AG09309 (cell line): Measurements from ENCODE around the gene TMCO2.

Experiments
- DNase-seq: peaks from one replicate; pipeline ENCODE4 v3.0.0-alpha.2; 2010; ENCODE audit warnings: low read depth
- H3K4me3 ChIP-seq: 2 replicates; pipeline ENCODE4 v1.5.1; 2011; ENCODE audit warnings: mild to moderate bottlenecking, low read depth, low read length, moderate library complexity; ENCODE audit not compliant: control insufficient read depth
- TF ChIP-seq, protein P1 (sequence below): IDR thresholded peaks from 2 replicates; pipeline ENCODE4 v1.5.1; 2011; ENCODE audit warnings: mild to moderate bottlenecking, low read depth, low read length, inconsistent platforms; ENCODE audit not compliant: insufficient read depth, control insufficient read depth; ENCODE audit errors: missing control alignments

TMCO2 gene

GRCh38 chr1:40244138-40244744, 3.5 kb upstream of the TMCO2 start:
- no peak for DNase-seq
- no peak overlapping the region for H3K4me3 ChIP-seq
- TF ChIP-seq, protein P1, sequence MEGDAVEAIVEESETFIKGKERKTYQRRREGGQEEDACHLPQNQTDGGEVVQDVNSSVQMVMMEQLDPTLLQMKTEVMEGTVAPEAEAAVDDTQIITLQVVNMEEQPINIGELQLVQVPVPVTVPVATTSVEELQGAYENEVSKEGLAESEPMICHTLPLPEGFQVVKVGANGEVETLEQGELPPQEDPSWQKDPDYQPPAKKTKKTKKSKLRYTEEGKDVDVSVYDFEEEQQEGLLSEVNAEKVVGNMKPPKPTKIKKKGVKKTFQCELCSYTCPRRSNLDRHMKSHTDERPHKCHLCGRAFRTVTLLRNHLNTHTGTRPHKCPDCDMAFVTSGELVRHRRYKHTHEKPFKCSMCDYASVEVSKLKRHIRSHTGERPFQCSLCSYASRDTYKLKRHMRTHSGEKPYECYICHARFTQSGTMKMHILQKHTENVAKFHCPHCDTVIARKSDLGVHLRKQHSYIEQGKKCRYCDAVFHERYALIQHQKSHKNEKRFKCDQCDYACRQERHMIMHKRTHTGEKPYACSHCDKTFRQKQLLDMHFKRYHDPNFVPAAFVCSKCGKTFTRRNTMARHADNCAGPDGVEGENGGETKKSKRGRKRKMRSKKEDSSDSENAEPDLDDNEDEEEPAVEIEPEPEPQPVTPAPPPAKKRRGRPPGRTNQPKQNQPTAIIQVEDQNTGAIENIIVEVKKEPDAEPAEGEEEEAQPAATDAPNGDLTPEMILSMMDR = no peak

DNA sequence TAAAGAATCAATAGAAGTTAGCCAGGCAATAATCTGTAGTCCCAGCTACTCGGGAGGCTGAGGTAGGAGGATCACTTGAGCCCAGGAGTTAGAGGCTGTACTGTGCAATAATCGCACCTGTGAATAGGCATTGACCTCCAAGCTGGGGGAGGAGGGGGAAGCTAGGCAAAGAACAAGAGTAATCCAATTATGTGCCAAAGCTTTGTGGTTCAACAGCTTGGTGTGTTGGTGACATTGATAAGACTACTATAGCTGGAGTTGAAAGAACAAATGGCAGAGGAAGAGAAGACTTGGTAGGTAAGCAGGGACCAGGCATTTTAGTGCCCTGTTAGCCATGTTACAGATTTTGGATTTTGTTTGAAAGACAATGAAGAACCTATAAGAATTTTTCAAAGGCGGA, 2.1 kb upstream of the TMCO2 start:
- no peak overlapping the region for H3K4me3 ChIP-seq
- DNase-seq = no peak
- TF ChIP-seq, protein P1 = no peak

DNA sequence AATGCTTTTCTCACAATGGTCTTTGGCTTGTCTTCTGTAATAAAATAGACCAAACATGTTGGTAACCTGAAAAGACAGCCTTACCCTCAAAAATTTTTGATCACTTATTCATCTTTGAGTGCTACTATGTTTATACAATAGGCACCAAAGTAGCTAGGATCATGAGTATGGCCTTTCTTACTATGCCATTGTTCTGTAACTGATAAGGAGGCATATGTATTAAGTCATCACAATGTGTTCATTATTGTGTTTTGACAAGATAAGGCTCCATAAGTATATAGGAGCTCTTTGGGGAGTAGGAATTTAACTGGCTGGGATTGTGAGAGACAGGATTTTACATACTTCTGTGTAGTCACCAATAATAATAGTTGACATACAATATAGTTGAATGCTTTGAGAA, 675 bp downstream of the TMCO2 start:
- TF ChIP-seq, protein P1 = no peak
- no peak overlapping the region for H3K4me3 ChIP-seq
- DNase-seq = no peak

- DNase-seq = no peak
- TF ChIP-seq, protein P1 = no peak
- H3K4me3 ChIP-seq = no peak overlapping the region
Measured at GRCh38 chr1:40251456-40251855, 3.7 kb downstream of the TMCO2 start.

DNA sequence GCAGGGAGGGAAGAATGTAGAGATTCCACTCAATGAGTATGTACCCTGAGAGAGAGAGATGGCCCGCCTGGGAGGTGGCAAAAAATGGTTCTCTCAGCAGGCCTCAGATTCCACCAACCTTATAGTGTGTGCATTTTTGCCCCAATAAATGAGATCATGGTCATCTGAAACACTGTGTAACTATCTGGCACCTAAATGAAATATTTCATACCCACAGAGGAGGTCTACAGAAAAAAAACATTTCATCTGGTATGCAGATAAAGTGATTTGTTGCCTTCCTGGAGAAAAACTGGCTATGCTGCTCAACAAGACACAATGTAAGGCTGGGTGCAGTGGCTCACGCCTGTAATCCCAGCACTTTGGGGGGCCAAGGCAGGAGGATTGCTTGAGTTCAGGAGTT, 4.9 kb downstream of the TMCO2 start:
- TF ChIP-seq, protein P1 = no peak
- DNase-seq = no peak
- H3K4me3 ChIP-seq = no peak overlapping the region

GRCh38 chr1:40255231-40255630, 7.5 kb downstream of the TMCO2 start:
- TF ChIP-seq, protein P1 = no peak
- H3K4me3 ChIP-seq = no peak overlapping the region
- no peak for DNase-seq

DNA sequence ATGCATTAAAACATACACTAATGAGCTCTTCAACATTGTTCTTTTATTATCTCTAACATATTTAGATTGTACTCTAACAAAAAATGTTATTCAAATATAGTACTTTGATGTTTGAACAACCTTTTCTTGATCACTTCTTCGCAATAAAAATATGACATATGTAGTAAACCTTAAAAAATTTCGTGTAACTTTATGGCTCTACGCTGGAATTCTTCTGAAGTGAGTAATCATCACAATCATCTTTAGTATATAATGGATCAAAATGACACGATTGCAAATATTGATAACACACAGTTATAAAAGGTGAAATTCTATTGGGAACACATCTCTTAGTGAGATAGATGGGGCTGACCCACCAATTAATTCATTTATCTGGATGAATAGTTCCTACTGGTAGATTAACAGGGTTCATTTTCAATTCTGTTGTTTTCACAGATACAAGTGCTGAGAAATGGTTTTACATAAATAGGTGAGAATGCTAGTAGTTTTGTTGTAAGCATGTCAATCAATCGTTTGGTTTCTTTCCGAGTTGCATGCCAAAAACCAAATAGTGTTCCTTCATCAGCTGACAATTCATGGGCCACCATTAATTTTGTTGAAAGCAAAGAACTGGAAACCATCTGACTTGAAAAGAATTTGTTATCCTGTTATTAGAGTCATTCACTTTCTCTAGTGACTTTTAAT, 8.8 kb downstream of the TMCO2 start:
- peak overlapping the region; percentile 97 for H3K4me3 ChIP-seq
- TF ChIP-seq, protein P1 = no peak

More for the DNA sequence above, 8.8 kb downstream of the TMCO2 start:
- no peak for DNase-seq
